SU-DHL-6 (cell line): Measurements from ENCODE around the gene KCTD8.

ENCODE experiments used
- H2AFZ ChIP-seq: fragments of 200-600 bp; sonication (generic); 2 replicates; pipeline ENCODE4 v1.6.1; 2014; ENCODE audit warnings: low read depth, mild to moderate bottlenecking, moderate library complexity, mixed read lengths, antibody characterized with exemption, low read length; ENCODE audit not compliant: severe bottlenecking
- H3F3A ChIP-seq: fragments of 200-600 bp; shearing (Covaris generic); 2 replicates; pipeline ENCODE4 v1.6.0; 2016; ENCODE audit warnings: antibody characterized with exemption, mild to moderate bottlenecking; ENCODE audit not compliant: insufficient read depth
- H3K27ac ChIP-seq: fragments of 200-600 bp; sonication (generic); 2 replicates; pipeline ENCODE4 v1.5.1; 2016; ENCODE audit warnings: low read depth, mild to moderate bottlenecking, low read length, moderate library complexity, mixed read lengths
- H3K27me3 ChIP-seq: fragments of 200-600 bp; sonication (generic), shearing (Covaris generic); 2 replicates; pipeline ENCODE4 v1.6.0; 2014; ENCODE audit warnings: mild to moderate bottlenecking, low read length
- H3K36me3 ChIP-seq: fragments of 200-600 bp; sonication (generic); 2 replicates; pipeline ENCODE4 v1.6.1; 2014; ENCODE audit warnings: mild to moderate bottlenecking, low read length, mixed read lengths
- H3K4me2 ChIP-seq: fragments of 300-600, 200-600 bp; shearing (Covaris generic), sonication (generic); 2 replicates; pipeline ENCODE4 v1.6.0; 2014; ENCODE audit warnings: low read length, low read depth, mild to moderate bottlenecking; ENCODE audit not compliant: poor library complexity, severe bottlenecking
- H3K4me3 ChIP-seq: fragments of 200-600 bp; sonication (generic); 2 replicates; pipeline ENCODE4 v1.5.1; 2014; ENCODE audit warnings: antibody characterized with exemption, low read length, mild to moderate bottlenecking, mixed read lengths; ENCODE audit not compliant: insufficient read depth, poor library complexity, severe bottlenecking
- H3K79me2 ChIP-seq: fragments of 200-600 bp; sonication (generic); 2 replicates; pipeline ENCODE4 v1.6.1; 2014; ENCODE audit warnings: mild to moderate bottlenecking, low read length, moderate library complexity; ENCODE audit not compliant: insufficient read depth
- H3K9ac ChIP-seq: fragments of 200-600 bp; sonication (generic); 2 replicates; pipeline ENCODE4 v1.7.0; 2014; ENCODE audit warnings: mild to moderate bottlenecking, low read length
- H3K9me2 ChIP-seq: fragments of 200-600 bp; sonication (generic); replicated peaks from 2 replicates; pipeline ENCODE4 v1.6.1; 2014; ENCODE audit warnings: low read length; ENCODE audit not compliant: insufficient read depth
- H3K9me3 ChIP-seq: fragments of 200-600 bp; sonication (generic); 2 replicates; pipeline ENCODE4 v1.6.1; 2014; ENCODE audit warnings: low read length, mixed read lengths; ENCODE audit not compliant: insufficient read depth
- H4K20me1 ChIP-seq: fragments of 200-600 bp; sonication (generic); 2 replicates; pipeline ENCODE4 v1.6.1; 2014; ENCODE audit warnings: low read depth, mild to moderate bottlenecking, antibody characterized with exemption, low read length, moderate library complexity, mixed read lengths
- EZH2phosphoT487 ChIP-seq: fragments of 200-600 bp; sonication (generic), shearing (Covaris generic); conservative IDR thresholded peaks from 2 replicates; pipeline ENCODE4 v1.6.1; 2018; ENCODE audit warnings: mild to moderate bottlenecking, antibody characterized with exemption, low read length, moderate library complexity, mixed read lengths
- TF ChIP-seq, protein P1 (sequence below): fragments of 200-600 bp; sonication (generic); IDR thresholded peaks from one replicate; pipeline ENCODE4 v1.5.1; 2017; ENCODE audit warnings: antibody characterized with exemption, mild to moderate bottlenecking, low read length, moderate library complexity; ENCODE audit not compliant: insufficient read depth, poor library complexity, severe bottlenecking

KCTD8 gene

DNA sequence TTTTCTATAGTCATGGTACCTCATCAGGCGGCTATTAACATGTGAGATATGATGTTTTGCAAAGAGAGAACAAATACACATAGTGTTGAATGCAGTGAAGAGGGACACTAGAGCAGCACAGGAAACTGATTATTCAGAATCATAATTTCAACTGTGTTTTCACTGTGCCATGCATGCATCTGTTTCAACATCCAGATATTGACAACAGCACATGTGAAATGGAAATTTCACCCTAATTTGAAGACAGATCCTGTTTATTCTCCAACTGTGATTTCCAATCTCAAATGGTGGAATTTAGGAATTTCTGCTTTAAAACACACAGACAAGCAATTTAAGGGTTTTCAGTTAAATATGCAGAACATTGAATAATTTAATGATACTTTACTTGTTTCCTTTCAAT is 288.6 kb downstream of the KCTD8 start:
- Histone ChIP-seq H3K4me2 (no peak overlapping the region), H3K79me2 (no peaks in the 10 kb centered on the region), H4K20me1 (no peaks in the 10 kb centered on the region), H3K9me3 (no peaks in the 10 kb centered on the region), H2AFZ (no peak overlapping the region), H3K27me3 (no peaks in the 10 kb centered on the region), H3F3A (no peaks in the 10 kb centered on the region), H3K36me3 (no peaks in the 10 kb centered on the region), H3K9me2 (no peaks in the 10 kb centered on the region), H3K27ac (no peak overlapping the region), H3K4me3 (no peak overlapping the region), H3K9ac (no peak overlapping the region)
- TF ChIP-seq EZH2phosphoT487 = no peak
- TF ChIP-seq, protein P1, sequence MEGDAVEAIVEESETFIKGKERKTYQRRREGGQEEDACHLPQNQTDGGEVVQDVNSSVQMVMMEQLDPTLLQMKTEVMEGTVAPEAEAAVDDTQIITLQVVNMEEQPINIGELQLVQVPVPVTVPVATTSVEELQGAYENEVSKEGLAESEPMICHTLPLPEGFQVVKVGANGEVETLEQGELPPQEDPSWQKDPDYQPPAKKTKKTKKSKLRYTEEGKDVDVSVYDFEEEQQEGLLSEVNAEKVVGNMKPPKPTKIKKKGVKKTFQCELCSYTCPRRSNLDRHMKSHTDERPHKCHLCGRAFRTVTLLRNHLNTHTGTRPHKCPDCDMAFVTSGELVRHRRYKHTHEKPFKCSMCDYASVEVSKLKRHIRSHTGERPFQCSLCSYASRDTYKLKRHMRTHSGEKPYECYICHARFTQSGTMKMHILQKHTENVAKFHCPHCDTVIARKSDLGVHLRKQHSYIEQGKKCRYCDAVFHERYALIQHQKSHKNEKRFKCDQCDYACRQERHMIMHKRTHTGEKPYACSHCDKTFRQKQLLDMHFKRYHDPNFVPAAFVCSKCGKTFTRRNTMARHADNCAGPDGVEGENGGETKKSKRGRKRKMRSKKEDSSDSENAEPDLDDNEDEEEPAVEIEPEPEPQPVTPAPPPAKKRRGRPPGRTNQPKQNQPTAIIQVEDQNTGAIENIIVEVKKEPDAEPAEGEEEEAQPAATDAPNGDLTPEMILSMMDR = no peak

DNA sequence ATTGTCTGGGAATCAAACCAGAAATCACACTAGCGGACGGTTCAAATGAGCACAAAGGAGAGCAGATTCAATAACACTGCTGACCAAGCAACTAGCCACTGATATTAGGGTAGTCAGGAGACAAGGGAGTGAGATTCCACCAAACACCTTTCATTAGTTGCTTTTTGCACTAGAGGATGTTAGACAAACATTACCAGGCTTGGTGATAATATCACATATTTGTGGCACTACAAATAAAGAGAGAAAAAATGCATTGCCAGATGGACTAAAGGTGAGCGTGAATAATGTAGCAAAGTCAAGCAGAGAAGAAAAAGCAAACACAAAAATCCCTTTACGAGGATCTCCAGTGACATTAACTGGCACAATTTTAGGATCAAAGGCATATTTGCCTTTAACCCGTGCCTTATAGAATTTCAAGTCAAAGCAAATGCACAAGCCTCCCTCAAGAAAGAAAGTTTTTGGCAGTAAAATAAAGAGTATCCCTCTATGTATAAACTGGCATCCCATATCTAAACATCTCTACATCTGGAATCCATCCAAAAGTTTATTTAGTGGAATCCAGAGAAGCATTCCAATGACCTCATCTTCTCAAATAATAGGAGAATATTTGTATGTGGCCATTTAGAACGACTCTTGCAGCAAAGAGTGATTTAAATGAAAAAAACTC is 290.9 kb downstream of the KCTD8 start:
- Histone ChIP-seq H3K9me2 (no peaks in the 10 kb centered on the region), H3K27me3 (no peaks in the 10 kb centered on the region), H3F3A (no peaks in the 10 kb centered on the region), H3K79me2 (no peaks in the 10 kb centered on the region), H3K36me3 (no peaks in the 10 kb centered on the region), H3K4me3 (no peak overlapping the region), H4K20me1 (no peaks in the 10 kb centered on the region), H3K4me2 (no peak overlapping the region), H3K27ac (no peak overlapping the region), H3K9ac (no peak overlapping the region), H2AFZ (no peak overlapping the region), H3K9me3 (no peaks in the 10 kb centered on the region)
- no peak for TF ChIP-seq EZH2phosphoT487
- TF ChIP-seq, protein P1 = no peak

DNA sequence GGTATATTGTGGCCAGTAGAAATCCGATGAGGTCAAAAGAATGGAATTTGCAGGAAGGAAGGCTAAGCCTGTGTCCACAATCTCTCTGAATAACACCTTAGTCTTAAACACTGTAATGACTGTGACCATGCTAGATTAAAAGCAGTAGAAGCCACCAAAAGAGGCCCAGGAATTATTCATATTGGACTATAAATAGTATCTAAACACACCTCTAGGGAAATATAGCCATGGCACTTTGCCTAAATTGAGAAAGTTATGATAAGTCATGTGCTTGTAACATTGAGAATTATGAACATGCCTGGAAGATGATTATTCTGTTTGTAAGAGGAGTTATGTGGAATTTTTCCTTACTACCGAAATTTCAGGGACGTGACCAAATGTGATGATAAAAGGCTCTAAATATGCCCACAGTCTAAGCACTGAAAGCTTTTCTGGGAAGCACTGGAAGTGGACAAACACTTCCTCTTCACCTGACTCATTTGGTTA is 298.5 kb downstream of the KCTD8 start:
- no peaks in the 10 kb centered on the region for H3K79me2 ChIP-seq
- no peaks in the 10 kb centered on the region for H3K36me3 ChIP-seq
- no peaks in the 10 kb centered on the region for H3K9me3 ChIP-seq
- H3F3A ChIP-seq = no peaks in the 10 kb centered on the region
- no peaks in the 10 kb centered on the region for H4K20me1 ChIP-seq
- no peaks in the 10 kb centered on the region for H3K9me2 ChIP-seq
- H2AFZ ChIP-seq = no peak overlapping the region
- TF ChIP-seq, protein P1 = no peak
- no peak for TF ChIP-seq EZH2phosphoT487
- no peak overlapping the region for H3K27ac ChIP-seq
- no peak overlapping the region for H3K4me3 ChIP-seq
- H3K9ac ChIP-seq = no peak overlapping the region
- no peak overlapping the region for H3K4me2 ChIP-seq
- H3K27me3 ChIP-seq = no peaks in the 10 kb centered on the region
